Stimulated activated CD4-positive, alpha-beta T cell treated with anti-CD3 and anti-CD28 coated beads, TNF-alpha, amount 100 ng/mL, for 4 hours (primary cell): ENCODE measurements around the gene ACTR5.
"Not testable (repeated sequence)": the region's sequence is repeated elsewhere in the genome, so short reads cannot be mapped to it uniquely, and the experiment has no call there.

Experiments
- DNase-seq, 3 experiments: peaks; one replicate each; pipeline ENCODE4 v3.0.0-alpha.2; 2020; ENCODE audit warnings: low read depth in 3 of 3

Gene ACTR5

GRCh38 chr20:38764567-38765318 lies 16.5 kb downstream of the ACTR5 start:
- DNase-seq: peak; percentile 23 to 35 (median 26)

GRCh38 chr20:38766071-38766470 lies 17.8 kb downstream of the ACTR5 start:
- DNase-seq: no peak

- no peak for DNase-seq
Measured at GRCh38 chr20:38769376-38770295, 21.4 kb downstream of the ACTR5 start.

GRCh38 chr20:38770546-38770945 lies 22.3 kb downstream of the ACTR5 start:
- DNase-seq: no peak

GRCh38 chr20:38770970-38771369 lies 22.7 kb downstream of the ACTR5 start:
- DNase-seq: no peak

- DNase-seq: no peak
Measured at GRCh38 chr20:38771621-38772020, 23.4 kb downstream of the ACTR5 start.

- no peak for DNase-seq
Measured at GRCh38 chr20:38774167-38774566, 25.9 kb downstream of the ACTR5 start.

- DNase-seq: no peak
Measured at GRCh38 chr20:38776363-38776762, 28.1 kb downstream of the ACTR5 start.

- no peak for DNase-seq
Measured at GRCh38 chr20:38779247-38780097, 31.2 kb downstream of the ACTR5 start.

GRCh38 chr20:38782275-38782674 lies 34.0 kb downstream of the ACTR5 start:
- no peak for DNase-seq

- DNase-seq: no peak
Measured at GRCh38 chr20:38787870-38788269, 39.6 kb downstream of the ACTR5 start.

GRCh38 chr20:38789503-38790199 lies 41.4 kb downstream of the ACTR5 start:
- no peak for DNase-seq

GRCh38 chr20:38790200-38791053 lies 42.2 kb downstream of the ACTR5 start:
- DNase-seq: peak in 1 of 3 experiments; percentile 22

GRCh38 chr20:38791291-38791690 lies 43.0 kb downstream of the ACTR5 start:
- DNase-seq: no peak

GRCh38 chr20:38791940-38792339 lies 43.7 kb downstream of the ACTR5 start:
- no peak for DNase-seq

- DNase-seq: not testable (repeated sequence)
Measured at GRCh38 chr20:38794057-38794456, 45.8 kb downstream of the ACTR5 start.

- no peak for DNase-seq
Measured at GRCh38 chr20:38798266-38798665, 50.0 kb downstream of the ACTR5 start.

- DNase-seq: no peak
Measured at GRCh38 chr20:38799203-38799602, 50.9 kb downstream of the ACTR5 start.

- no peak for DNase-seq
Measured at GRCh38 chr20:38800882-38801281, 52.6 kb downstream of the ACTR5 start.

GRCh38 chr20:38804221-38804620 lies 56.0 kb downstream of the ACTR5 start:
- no peak for DNase-seq
